Measurements from ENCODE around the gene PTPRE. TPM values are rescaled to one million over a fixed set of nuclear protein-coding genes. Genes with fewer than 3 reads are reported as not detected.

PTPRE gene
- total and polyA plus RNA-seq, 2 experiments from 2014 or later, result 4.2 to 8.8 TPM

GRCh38 chr10:128009372-128010126, 102.6 kb downstream of the PTPRE start:
- Histone ChIP-seq H3K36me3 (no peaks in the 10 kb centered on the region), H3K9me3 (ENCODE audit: low read depth) (no peaks in the 10 kb centered on the region), H3K4me3 (no peak overlapping the region), H3K27me3 (peaks cover 7% of the 10 kb centered on the region), H3K27ac (no peak overlapping the region), H3K4me1 (ENCODE audit: low read depth) (no peaks in the 10 kb centered on the region)
- DNase-seq (ENCODE audit: low read depth in 1 of 2, low spot score in 1 of 2), result peak in 1 of 2 donors; percentile 34
- TF ChIP-seq CTCF (IDR thresholded peaks at IDR 0.05; ENCODE audit: low read depth, low read length), result no peak

GRCh38 chr10:128011059-128011979, 104.4 kb downstream of the PTPRE start:
- Histone ChIP-seq H3K27ac (no peak overlapping the region), H3K4me3 (no peak overlapping the region), H3K36me3 (no peaks in the 10 kb centered on the region), H3K27me3 (peaks cover 3% of the 10 kb centered on the region), H3K9me3 (ENCODE audit: low read depth) (no peaks in the 10 kb centered on the region), H3K4me1 (ENCODE audit: low read depth) (no peaks in the 10 kb centered on the region)
- TF ChIP-seq CTCF (IDR thresholded peaks at IDR 0.05; ENCODE audit: low read depth, low read length), result peak; percentile 98
- peak; percentile 70 to 83 for DNase-seq (ENCODE audit: low read depth in 1 of 2, low spot score in 1 of 2)

GRCh38 chr10:128013626-128014025, 106.7 kb downstream of the PTPRE start:
- TF ChIP-seq CTCF (IDR thresholded peaks at IDR 0.05; ENCODE audit: low read depth, low read length), result no peak
- H3K27ac ChIP-seq, result no peak overlapping the region
- no peaks in the 10 kb centered on the region for H3K9me3 ChIP-seq (ENCODE audit: low read depth)
- H3K36me3 ChIP-seq, result no peaks in the 10 kb centered on the region
- no peaks in the 10 kb centered on the region for H3K4me1 ChIP-seq (ENCODE audit: low read depth)
- H3K4me3 ChIP-seq, result no peak overlapping the region
- H3K27me3 ChIP-seq, result peaks cover 3% of the 10 kb centered on the region
- DNase-seq (ENCODE audit: low read depth in 1 of 2, low spot score in 1 of 2), result no peak

GRCh38 chr10:128014236-128014635, 107.3 kb downstream of the PTPRE start:
- Histone ChIP-seq H3K27me3 (peaks cover 3% of the 10 kb centered on the region), H3K4me1 (ENCODE audit: low read depth) (no peaks in the 10 kb centered on the region)
- no peak for TF ChIP-seq CTCF (IDR thresholded peaks at IDR 0.05; ENCODE audit: low read depth, low read length)

GRCh38 chr10:128016423-128017060, 109.6 kb downstream of the PTPRE start:
- Histone ChIP-seq H3K4me1 (ENCODE audit: low read depth) (no peaks in the 10 kb centered on the region), H3K4me3 (no peak overlapping the region), H3K36me3 (no peaks in the 10 kb centered on the region), H3K27me3 (no peaks in the 10 kb centered on the region), H3K9me3 (ENCODE audit: low read depth) (no peaks in the 10 kb centered on the region), H3K27ac (no peak overlapping the region)
- no peak for TF ChIP-seq CTCF (IDR thresholded peaks at IDR 0.05; ENCODE audit: low read depth, low read length)
- DNase-seq (ENCODE audit: low read depth in 1 of 2, low spot score in 1 of 2), result no peak

More at GRCh38 chr10:128014236-128014635, 107.3 kb downstream of the PTPRE start:
- Histone ChIP-seq H3K9me3 (ENCODE audit: low read depth) (no peaks in the 10 kb centered on the region), H3K36me3 (no peaks in the 10 kb centered on the region), H3K4me3 (no peak overlapping the region), H3K27ac (no peak overlapping the region)
- DNase-seq (ENCODE audit: low read depth in 1 of 2, low spot score in 1 of 2), result no peak

Measured in cardiac muscle cell (in vitro differentiated cells and primary cell).